ENCODE results near the gene STK32C.

Gene STK32C

GRCh38 chr10:132246296-132246695, 61.5 kb downstream of the STK32C start:
- no peak for DNase-seq (ENCODE audit: low read depth)
- TF ChIP-seq CTCF (IDR thresholded peaks at IDR 0.05; ENCODE audit: insufficient read depth, low read depth, low read length, missing control alignments): no peak
- no peak overlapping the region for H3K4me3 ChIP-seq (ENCODE audit: low read length)

- H3K4me3 ChIP-seq (ENCODE audit: low read length): no peak overlapping the region
- TF ChIP-seq CTCF (IDR thresholded peaks at IDR 0.05; ENCODE audit: insufficient read depth, low read depth, low read length, missing control alignments): no peak
- no peak for DNase-seq (ENCODE audit: low read depth)
These were observed 62.7 kb downstream of the STK32C start for GRCh38 chr10:132245056-132245455.

GRCh38 chr10:132243626-132244025, 64.1 kb downstream of the STK32C start:
- H3K4me3 ChIP-seq (ENCODE audit: low read length): no peak overlapping the region
- no peak for DNase-seq (ENCODE audit: low read depth)
- TF ChIP-seq CTCF (IDR thresholded peaks at IDR 0.05; ENCODE audit: insufficient read depth, low read depth, low read length, missing control alignments): no peak

- TF ChIP-seq CTCF (IDR thresholded peaks at IDR 0.05; ENCODE audit: insufficient read depth, low read depth, low read length, missing control alignments): no peak
- no peak for DNase-seq (ENCODE audit: low read depth)
- H3K4me3 ChIP-seq (ENCODE audit: low read length): no peak overlapping the region
These were observed 64.6 kb downstream of the STK32C start for GRCh38 chr10:132243141-132243540.

- no peak overlapping the region for H3K4me3 ChIP-seq (ENCODE audit: low read length)
- TF ChIP-seq CTCF (IDR thresholded peaks at IDR 0.05; ENCODE audit: insufficient read depth, low read depth, low read length, missing control alignments): no peak
- no peak for DNase-seq (ENCODE audit: low read depth)
These were observed 65.5 kb downstream of the STK32C start for GRCh38 chr10:132242103-132242840.

- no peak overlapping the region for H3K4me3 ChIP-seq (ENCODE audit: low read length)
- no peak for DNase-seq (ENCODE audit: low read depth)
- no peak for TF ChIP-seq CTCF (IDR thresholded peaks at IDR 0.05; ENCODE audit: insufficient read depth, low read depth, low read length, missing control alignments)
These were observed 66.3 kb downstream of the STK32C start for GRCh38 chr10:132241496-132241895.

GRCh38 chr10:132241086-132241485, 66.7 kb downstream of the STK32C start:
- TF ChIP-seq CTCF (IDR thresholded peaks at IDR 0.05; ENCODE audit: insufficient read depth, low read depth, low read length, missing control alignments): no peak
- H3K4me3 ChIP-seq (ENCODE audit: low read length): no peak overlapping the region
- DNase-seq (ENCODE audit: low read depth): no peak
